DLD1 (cell line): ENCODE data around the gene DHRS12.

ENCODE experiments used
- in situ Hi-C: cut with HindIII; loops from 2 replicates; pipeline ENCODE4 v1.10.0; 2017; ENCODE audit warnings: low sequenced_read_pairs

The DHRS12 gene

GRCh38 chr13:51764184-51765141 is 39.5 kb downstream of the DHRS12 start:
- in situ Hi-C loops, result no loop called here

GRCh38 chr13:51763486-51763885 is 40.5 kb downstream of the DHRS12 start:
- in situ Hi-C loops, result no loop called here

DNA sequence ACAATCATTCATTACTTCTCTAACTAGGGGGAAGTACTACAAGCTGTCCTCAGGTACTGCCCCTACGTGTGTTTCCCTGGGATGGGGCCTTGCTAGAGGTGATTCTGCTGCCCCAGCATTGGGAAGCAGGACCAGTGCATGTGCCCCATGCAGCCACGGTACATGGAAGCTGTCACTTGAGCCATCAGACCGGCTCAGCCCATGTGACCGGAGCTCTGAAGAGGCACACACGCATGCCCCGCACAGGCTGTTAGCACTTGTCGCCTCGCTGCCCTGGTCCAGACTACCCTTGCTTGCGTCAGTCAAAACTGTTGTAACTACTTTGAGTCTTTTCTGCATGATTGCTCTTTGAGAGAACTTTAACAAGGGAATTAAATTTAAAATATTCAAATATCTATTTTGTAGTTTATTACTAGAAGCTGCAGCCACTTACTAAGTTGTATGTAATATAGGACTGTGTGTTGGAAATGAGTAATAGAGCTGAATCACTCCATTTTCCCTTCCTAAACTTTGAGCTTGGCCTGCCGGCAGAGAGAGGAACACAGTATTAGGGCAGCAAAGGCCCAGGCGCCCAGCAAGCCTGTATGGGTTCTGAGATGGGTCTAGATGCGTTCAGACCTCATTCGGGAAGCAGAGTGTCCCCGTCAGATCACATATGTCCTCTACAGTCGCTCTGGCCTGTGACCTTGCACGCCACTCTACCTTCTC is 42.2 kb downstream of the DHRS12 start:
- in situ Hi-C loops, result no loop called here

DNA sequence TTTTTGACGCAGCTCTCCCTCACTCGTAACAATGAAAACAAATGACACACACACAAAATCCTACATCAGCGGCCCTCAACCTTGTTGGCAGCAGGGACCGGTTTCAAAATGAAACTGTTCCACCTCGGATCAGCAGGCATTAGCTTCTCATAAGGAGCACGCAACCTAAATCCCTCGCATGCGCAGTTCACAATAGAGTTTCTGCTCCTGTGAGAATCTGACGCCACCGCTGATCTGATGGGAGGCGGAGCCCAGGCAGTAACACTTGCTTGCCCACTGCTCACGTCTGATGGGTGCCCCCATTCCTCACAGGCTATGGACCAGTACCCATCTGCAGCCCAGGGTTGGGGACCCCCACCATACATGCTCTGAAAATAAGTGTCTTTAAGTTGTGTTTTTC is 43.4 kb downstream of the DHRS12 start:
- in situ Hi-C loops, result no loop called here

DNA sequence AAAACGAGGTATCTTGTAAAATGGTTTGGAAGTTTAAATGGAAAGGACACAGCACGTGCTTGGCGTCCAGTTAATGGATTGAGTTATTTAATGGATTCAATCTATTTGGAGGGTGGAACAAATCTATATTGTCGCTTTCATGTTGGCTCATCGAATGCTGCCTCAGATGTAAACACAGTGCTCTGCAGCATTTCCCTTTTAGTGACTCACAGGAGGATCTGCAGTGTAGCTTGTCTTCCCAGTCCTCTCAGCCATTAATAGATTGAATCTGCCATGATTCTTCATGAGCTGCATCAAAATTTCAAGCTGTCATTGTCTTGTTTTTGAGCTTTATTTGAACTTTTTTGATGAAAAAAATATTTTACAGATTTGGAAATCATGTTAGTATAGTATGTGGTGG is 44.7 kb downstream of the DHRS12 start:
- in situ Hi-C loops, result no loop called here

- in situ Hi-C loops, result no loop called here
These were observed 45.3 kb downstream of the DHRS12 start for GRCh38 chr13:51758691-51759090.

DNA sequence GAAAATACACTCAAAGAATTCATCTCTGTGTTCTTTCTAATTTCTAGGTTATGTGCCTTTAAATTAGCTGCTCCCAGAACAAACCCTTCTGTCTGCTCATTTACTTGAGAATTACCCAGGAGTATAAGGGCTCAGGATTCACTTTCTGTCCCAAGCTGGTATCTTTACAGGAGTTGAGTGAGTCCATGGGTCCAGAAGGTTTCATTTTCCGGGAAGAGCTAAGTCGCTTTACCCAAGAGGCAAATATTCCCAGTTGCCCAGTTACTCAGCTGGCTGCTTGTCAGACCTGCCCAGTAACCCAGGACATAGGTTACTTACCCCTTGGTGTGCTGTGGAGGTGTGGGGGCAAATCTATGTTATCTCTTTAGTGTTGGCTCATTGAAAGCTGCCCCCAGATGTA is 47.3 kb downstream of the DHRS12 start:
- in situ Hi-C loops, result no loop called here

DNA sequence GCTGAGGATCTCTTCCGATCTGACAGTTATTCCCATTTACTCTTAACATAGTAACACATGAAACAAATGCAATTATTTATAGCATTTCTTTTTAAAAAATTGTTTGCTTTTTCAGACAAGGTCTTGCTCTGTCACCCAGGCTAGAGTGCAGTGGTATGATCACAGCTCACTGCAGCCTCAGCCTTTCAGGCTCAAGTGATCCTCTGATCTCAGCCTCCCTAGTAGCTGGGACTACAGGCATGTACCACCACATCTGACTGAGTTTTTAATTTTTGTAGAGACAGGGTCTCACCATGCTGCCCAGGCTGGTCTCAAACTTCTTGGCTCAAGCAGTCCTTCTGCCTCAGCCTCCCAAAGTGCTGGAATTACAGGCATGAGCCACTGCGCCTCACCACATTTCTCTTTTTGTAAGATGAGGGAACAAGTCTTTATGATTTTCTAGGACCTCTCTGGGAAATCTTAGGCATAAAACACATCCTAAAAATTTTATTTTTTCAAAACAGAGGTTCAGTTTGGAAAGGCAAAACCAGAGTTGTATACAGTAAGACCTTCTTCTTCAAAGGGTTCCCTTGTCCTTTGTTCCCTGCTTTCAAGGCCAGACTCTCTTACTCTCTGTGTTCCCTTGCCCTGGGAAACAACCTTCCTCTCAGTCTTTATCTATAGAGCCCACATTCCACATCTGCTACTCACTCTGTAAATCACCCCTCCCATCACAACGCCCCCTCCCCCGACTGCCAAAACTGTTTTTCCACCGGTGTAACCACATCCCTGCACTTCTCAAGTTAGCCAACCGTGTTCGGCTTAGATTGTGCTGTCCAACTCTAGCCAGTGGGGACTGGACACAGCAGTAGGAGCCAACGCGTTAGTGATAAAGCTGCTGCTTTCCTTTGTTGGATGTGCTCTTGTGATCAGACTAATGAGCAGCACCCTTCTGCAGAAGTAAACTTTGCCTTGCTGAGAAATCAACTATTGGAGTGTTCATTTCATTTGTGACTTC is 56.2 kb downstream of the DHRS12 start:
- in situ Hi-C loops, result no loop called here

GRCh38 chr13:51746802-51747201 is 57.2 kb downstream of the DHRS12 start:
- in situ Hi-C loops, result no loop called here

GRCh38 chr13:51745243-51745642 is 58.7 kb downstream of the DHRS12 start:
- in situ Hi-C loops, result no loop called here

GRCh38 chr13:51742611-51743010 is 61.4 kb downstream of the DHRS12 start:
- in situ Hi-C loops, result no loop called here

DNA sequence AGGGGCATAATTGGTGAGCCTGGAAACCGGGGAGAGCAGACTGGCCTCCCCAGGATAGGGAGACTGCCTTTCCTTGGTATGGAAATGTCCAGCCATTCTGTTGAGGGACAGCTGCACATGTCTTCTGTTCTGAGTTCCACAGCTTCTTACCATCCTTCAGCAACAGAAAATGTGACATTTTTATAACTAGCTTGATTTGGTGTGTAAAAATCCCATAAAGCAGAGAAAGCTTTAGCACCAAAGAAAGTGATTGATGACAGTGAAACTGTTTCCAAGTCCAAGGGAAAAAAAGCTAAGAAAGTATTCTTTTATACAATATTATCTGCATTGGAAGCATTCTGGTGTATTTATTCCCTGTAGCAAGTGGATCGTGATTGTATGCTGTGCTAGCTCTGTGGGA is 61.9 kb downstream of the DHRS12 start:
- in situ Hi-C loops, result no loop called here

GRCh38 chr13:51740698-51741097 is 63.3 kb downstream of the DHRS12 start:
- in situ Hi-C loops, result no loop called here

DNA sequence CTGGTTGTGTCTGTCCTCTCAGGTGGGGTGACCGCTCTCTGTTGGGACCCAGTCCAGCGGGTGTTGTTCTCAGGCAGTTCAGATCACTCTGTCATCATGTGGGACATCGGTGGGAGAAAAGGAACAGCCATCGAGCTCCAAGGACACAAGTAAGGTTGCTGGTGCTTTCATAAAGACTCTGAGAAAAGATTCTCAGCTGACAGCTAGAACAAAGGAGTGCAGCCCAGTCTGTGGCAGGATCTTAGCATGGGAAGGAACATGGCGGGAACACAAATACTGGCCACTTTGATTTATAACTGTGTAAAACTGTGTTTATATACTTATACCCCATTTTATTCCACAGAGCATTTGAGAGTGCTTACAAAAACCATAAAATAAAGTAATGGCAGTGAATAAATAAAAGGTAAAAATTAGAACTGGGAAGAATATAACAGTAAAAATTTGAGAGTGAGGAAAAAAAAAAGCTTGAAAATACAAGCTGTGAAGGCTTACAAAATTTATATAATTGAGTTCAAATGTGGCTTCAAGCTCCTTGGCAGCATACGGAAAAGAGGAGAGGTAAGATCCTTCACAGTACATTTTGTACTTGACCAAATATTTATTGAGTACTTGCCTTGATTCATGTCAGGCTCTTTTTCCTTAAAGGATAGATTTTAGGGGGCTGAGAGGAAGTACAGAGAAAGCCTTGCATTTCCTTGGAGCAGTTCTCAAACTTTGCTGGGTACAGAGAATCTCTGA is 64.8 kb downstream of the DHRS12 start:
- in situ Hi-C loops, result no loop called here

DNA sequence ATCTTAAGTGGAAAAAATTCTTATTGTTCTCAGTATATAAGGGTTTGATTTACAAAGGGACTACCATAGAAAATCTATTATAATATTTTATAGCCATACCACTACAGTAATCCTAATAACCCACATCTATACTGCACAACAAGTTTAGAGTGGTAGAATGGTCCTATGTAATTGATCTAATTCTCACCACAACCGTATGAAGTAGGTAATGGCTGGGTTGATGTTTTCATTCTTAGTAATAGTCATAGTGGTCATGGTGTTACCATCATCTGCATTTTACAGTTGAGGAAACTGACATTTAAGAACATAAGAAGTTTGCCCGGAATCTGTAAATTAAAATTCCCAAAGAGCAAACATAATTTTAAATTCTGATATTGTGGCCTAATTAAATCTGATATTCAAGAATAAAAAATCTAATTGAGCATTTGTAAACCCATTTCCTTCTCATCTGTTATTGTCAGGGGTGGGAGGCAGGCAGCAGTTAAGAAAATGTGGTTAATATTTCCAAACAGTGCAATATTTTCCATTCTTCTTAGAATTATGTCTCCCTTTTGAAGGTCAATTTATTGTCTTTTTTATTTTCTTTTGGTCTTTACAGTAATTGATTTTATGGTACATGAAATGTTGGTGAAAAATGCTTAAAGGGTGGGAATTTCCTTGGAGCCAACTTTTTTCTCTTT is 65.6 kb downstream of the DHRS12 start:
- in situ Hi-C loops, result no loop called here

DNA sequence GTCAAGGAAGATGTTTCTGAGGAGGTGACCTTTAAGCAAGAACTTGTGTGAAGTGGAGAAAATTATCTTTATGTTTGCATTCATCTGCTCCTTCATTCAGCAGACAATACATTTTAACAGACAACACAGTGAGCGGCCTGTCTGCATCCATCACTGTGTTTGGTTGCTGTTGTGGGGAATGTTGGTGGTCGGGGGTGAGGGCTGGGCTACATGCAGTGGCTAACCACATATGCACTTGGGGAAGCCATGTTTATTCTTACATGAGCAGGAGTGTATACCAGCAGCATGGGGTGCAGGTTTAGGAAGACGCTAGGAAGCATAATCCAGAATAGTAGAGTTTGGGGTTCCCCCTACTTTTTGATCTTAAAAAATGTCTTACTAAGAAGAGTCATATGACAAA is 66.4 kb downstream of the DHRS12 start:
- in situ Hi-C loops, result no loop called here

DNA sequence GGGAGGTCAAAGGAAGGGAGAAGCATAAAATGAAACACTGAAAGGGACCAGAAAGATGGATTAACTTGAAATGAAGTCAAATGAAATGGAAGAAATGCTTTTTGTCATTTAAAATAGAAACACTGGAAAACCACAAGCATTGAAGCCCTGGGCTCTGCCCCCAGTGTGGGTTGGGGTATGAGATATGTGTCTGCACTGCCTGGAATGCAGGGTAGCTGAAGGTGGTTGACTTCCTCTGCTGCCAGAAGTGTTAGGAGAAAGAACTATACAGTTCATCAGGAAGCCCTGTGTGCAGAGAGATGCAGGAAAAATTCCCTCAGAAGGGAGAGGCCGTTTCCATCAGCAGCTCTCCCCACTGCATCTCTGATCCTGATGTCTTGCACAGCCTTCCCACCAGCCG is 69.2 kb downstream of the DHRS12 start:
- in situ Hi-C loops, result no loop called here

- in situ Hi-C loops, result no loop called here
These were observed 70.3 kb downstream of the DHRS12 start for GRCh38 chr13:51733374-51734298.

DNA sequence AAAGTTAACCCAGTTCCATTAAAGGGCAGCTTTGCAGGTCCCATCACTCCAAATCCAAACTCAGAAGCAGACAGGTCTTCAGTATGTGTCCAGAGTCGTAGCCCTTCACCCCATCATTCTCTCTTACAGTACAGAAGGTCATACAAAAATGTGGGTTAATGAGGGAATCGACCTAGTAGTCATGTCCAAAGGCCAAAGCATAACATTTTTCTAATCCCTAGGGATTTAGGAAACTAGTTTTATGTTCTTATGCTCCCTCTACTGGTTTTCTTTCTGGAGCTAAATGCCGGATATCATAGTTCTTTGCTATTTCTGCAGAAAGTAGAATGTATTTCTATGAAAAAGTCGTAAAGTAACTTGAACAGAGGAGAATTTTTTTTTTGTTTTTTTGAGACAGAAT is 72.2 kb downstream of the DHRS12 start:
- in situ Hi-C loops, result no loop called here
